OCI-LY3 (cell line): ENCODE results near the gene GTF2H3.

Source experiments
- CTCF ChIP-seq: fragments of 200-600, 300-600 bp; sonication (generic); IDR thresholded peaks from 2 replicates; pipeline ENCODE4 v1.5.1; 2014; ENCODE audit warnings: antibody characterized with exemption, low read length, low read depth
- EZH2phosphoT487 ChIP-seq: fragments of 200-600 bp; shearing (Covaris generic); IDR thresholded peaks from 2 replicates; pipeline ENCODE4 v1.6.1; 2018; ENCODE audit warnings: antibody characterized with exemption, mixed run types, low read depth

DNA sequence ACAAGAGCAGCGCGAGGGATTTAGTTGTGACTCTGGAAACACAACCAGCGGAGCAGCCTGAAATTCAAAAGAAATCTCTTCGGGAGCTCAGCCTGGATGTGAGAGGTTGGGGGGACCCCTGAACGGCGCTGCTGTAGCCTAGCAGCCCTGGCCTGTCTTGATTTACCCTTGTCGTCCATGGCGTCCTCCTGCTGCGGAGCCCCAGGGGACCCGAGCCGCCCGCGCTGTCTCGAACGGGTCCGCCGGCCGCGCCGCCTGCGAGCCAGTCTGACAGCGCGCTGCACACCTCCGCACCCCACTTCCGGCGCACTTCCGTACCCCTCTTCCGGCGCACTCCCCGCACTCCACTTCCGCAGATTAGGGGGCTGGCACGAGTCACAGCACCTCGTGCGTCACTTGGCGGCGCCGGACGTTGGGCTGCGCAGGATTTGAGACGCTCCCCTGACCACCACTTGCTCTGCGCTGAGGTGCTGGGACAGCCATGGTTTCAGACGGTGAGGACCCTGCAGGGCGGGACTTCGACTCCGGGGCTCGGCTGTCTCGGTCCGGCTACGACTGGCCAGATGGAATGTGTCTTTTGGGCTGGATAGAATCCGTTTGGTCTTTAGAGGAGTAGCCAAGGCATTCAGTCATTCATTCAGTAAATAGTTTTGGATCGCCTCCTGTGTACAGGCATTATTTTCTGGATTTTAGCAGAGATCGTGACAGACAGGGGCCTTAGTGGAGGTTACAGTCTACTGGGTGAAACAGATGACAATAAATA, at the start of gene GTF2H3, which contains the start of gene EIF2B1:
- TF ChIP-seq CTCF = no peak
- TF ChIP-seq EZH2phosphoT487 = no peak
